H9 (cell line): ENCODE data around the gene CFAP410. TPM values are rescaled to one million over a fixed set of nuclear protein-coding genes. Genes with fewer than 3 reads are reported as not detected.

Experiments used
- DNase-seq: peaks from one replicate; pipeline ENCODE4 v3.0.0-alpha.2; 2017
- H2AFZ ChIP-seq: one replicate; pipeline ENCODE4 v1.6.1; 2013; ENCODE audit warnings: mild to moderate bottlenecking, low read length, control low read depth, moderate library complexity
- H2AK5ac ChIP-seq: 2 replicates; pipeline ENCODE4 v1.6.1; 2013; ENCODE audit warnings: low read length, control low read depth, mixed read lengths; ENCODE audit not compliant: insufficient read length
- H2BK120ac ChIP-seq: one replicate; pipeline ENCODE4 v1.6.1; 2013; ENCODE audit warnings: low read depth, mild to moderate bottlenecking, low read length, control low read depth, inconsistent platforms; ENCODE audit not compliant: poor library complexity, severe bottlenecking
- H2BK12ac ChIP-seq: 2 replicates; pipeline ENCODE4 v1.6.1; 2013; ENCODE audit warnings: low read length, control low read depth, mixed read lengths, low read depth; ENCODE audit not compliant: insufficient read length
- H2BK15ac ChIP-seq: 2 replicates; pipeline ENCODE4 v1.6.1; 2013; ENCODE audit warnings: low read depth, low read length, control low read depth
- H2BK20ac ChIP-seq: one replicate; pipeline ENCODE4 v1.6.1; 2013; ENCODE audit warnings: low read depth, mild to moderate bottlenecking, low read length, control low read depth, inconsistent platforms; ENCODE audit not compliant: poor library complexity, severe bottlenecking
- H2BK5ac ChIP-seq: 2 replicates; pipeline ENCODE4 v1.6.1; 2013; ENCODE audit warnings: low read length, control low read depth, mixed read lengths; ENCODE audit not compliant: insufficient read length
- H3K14ac ChIP-seq: 2 replicates; pipeline ENCODE4 v1.6.1; 2013; ENCODE audit warnings: low read length, control low read depth; ENCODE audit not compliant: insufficient read depth
- H3K18ac ChIP-seq: 2 replicates; pipeline ENCODE4 v1.6.1; 2013; ENCODE audit warnings: low read depth, mild to moderate bottlenecking, mixed read lengths, low read length, control low read depth; ENCODE audit not compliant: insufficient read length
- H3K23ac ChIP-seq: 2 replicates; pipeline ENCODE4 v1.6.1; 2013; ENCODE audit warnings: low read length, control low read depth, mixed read lengths, low read depth; ENCODE audit not compliant: insufficient read length
- H3K23me2 ChIP-seq: 2 replicates; pipeline ENCODE4 v1.6.1; 2013; ENCODE audit warnings: low read depth, mild to moderate bottlenecking, mixed read lengths, low read length, control low read depth; ENCODE audit not compliant: insufficient read length, poor library complexity, severe bottlenecking
- H3K27ac ChIP-seq: 2 replicates; pipeline ENCODE4 v1.5.1; 2013; ENCODE audit warnings: low read length, control low read depth, mixed read lengths, low read depth; ENCODE audit not compliant: insufficient read length
- H3K27me3 ChIP-seq: 2 replicates; pipeline ENCODE4 v1.6.1; 2013; ENCODE audit warnings: low read length, control low read depth, inconsistent platforms; ENCODE audit not compliant: insufficient read depth
- H3K4ac ChIP-seq: 2 replicates; pipeline ENCODE4 v1.6.1; 2013; ENCODE audit warnings: low read depth, mild to moderate bottlenecking, control low read depth, inconsistent platforms, low read length, moderate library complexity
- H3K4me1 ChIP-seq: 2 replicates; pipeline ENCODE4 v1.6.1; 2013; ENCODE audit warnings: low read length, control low read depth, inconsistent platforms; ENCODE audit not compliant: insufficient read depth
- H3K4me2 ChIP-seq: 2 replicates; pipeline ENCODE4 v1.6.1; 2013; ENCODE audit warnings: low read length, control low read depth, mixed read lengths; ENCODE audit not compliant: insufficient read length, insufficient read depth
- H3K56ac ChIP-seq: 2 replicates; pipeline ENCODE4 v1.6.1; 2013; ENCODE audit warnings: low read depth, mild to moderate bottlenecking, mixed read lengths, low read length, control low read depth; ENCODE audit not compliant: insufficient read length
- H3K79me1 ChIP-seq: 2 replicates; pipeline ENCODE4 v1.6.1; 2013; ENCODE audit warnings: low read depth, mild to moderate bottlenecking, moderate library complexity, low read length, control low read depth, inconsistent platforms; ENCODE audit not compliant: insufficient read depth, poor library complexity, severe bottlenecking
- H3K79me2 ChIP-seq: 2 replicates; pipeline ENCODE4 v1.6.1; 2013; ENCODE audit warnings: low read length, control low read depth, inconsistent platforms; ENCODE audit not compliant: insufficient read depth
- H3K9ac ChIP-seq: 2 replicates; pipeline ENCODE4 v1.6.1; 2013; ENCODE audit warnings: low read length, control low read depth, mixed read lengths; ENCODE audit not compliant: insufficient read length; ENCODE audit errors: extremely low read depth
- H3K9me3 ChIP-seq: one replicate; pipeline ENCODE4 v1.6.1; 2013; ENCODE audit warnings: low read depth, low read length, inconsistent platforms; ENCODE audit not compliant: control insufficient read depth
- H3T11ph ChIP-seq: one replicate; pipeline ENCODE4 v1.6.1; 2013; ENCODE audit warnings: mild to moderate bottlenecking, low read length, control low read depth, inconsistent platforms
- H4K20me1 ChIP-seq: one replicate; pipeline ENCODE4 v1.6.1; 2013; ENCODE audit not compliant: control insufficient read depth, insufficient read length, insufficient read depth
- H4K5ac ChIP-seq: 2 replicates; pipeline ENCODE4 v1.6.1; 2013; ENCODE audit warnings: low read depth, mild to moderate bottlenecking, mixed read lengths, low read length, control low read depth; ENCODE audit not compliant: insufficient read length
- H4K8ac ChIP-seq: replicated peaks from 2 replicates; pipeline ENCODE4 v1.6.1; 2013; ENCODE audit warnings: low read length, control low read depth, mixed read lengths, low read depth; ENCODE audit not compliant: insufficient read length
- H4K91ac ChIP-seq: 2 replicates; pipeline ENCODE4 v1.6.1; 2013; ENCODE audit warnings: low read depth, mild to moderate bottlenecking, moderate library complexity, mixed read lengths, low read length, control low read depth; ENCODE audit not compliant: insufficient read length
- H3K27ac Mint-ChIP-seq, 3 experiments: 2 replicates in 2 of 3; 3 replicates in 1 of 3; pipeline ENCODE4 v1.8.0; 2020 to 2021; ENCODE audit warnings: mixed read lengths in 3 of 3, mild to moderate bottlenecking in 1 of 3, moderate library complexity in 1 of 3
- H3K27me3 Mint-ChIP-seq: 2 replicates; pipeline ENCODE4 v1.8.0; 2021; ENCODE audit warnings: low read depth, mild to moderate bottlenecking, moderate library complexity, mixed read lengths
- H3K36me3 Mint-ChIP-seq, 3 experiments: 2 replicates in 2 of 3; 3 replicates in 1 of 3; pipeline ENCODE4 v1.8.0; 2020 to 2021; ENCODE audit warnings: low read depth in 3 of 3, mixed read lengths in 3 of 3; ENCODE audit not compliant: insufficient read depth in 1 of 3
- H3K4me1 Mint-ChIP-seq, 2 experiments: 2 replicates each; pipeline ENCODE4 v1.8.0; 2020; ENCODE audit warnings: mixed read lengths in 2 of 2
- H3K4me3 Mint-ChIP-seq, 2 experiments: 2 replicates in 1 of 2; 3 replicates in 1 of 2; pipeline ENCODE4 v1.8.0; 2020 to 2021; ENCODE audit warnings: mild to moderate bottlenecking in 2 of 2, mixed read lengths in 2 of 2, moderate library complexity in 1 of 2
- H3K9me3 Mint-ChIP-seq, 2 experiments: 2 replicates in 1 of 2; 3 replicates in 1 of 2; pipeline ENCODE4 v1.8.0; 2020; ENCODE audit warnings: mild to moderate bottlenecking in 2 of 2, mixed read lengths in 2 of 2, moderate library complexity in 1 of 2
- WGBS: extraction: QIAGEN DNeasy Blood & Tissue Kit; methylation state at CpG from one replicate; pipeline ENCODE4 v1.1.7; 2013; ENCODE audit warnings: missing lambda C conversion rate, low lambda C conversion rate, mixed read lengths; ENCODE audit not compliant: insufficient read length; ENCODE audit errors: extremely low coverage; 5-methylcytosine and 5-hydroxymethylcytosine counted together
- total RNA-seq: library from RNA; stranded (reverse); gene quantifications from 2 replicates; pipeline ENCODE4 v1.2.1, GENCODE V29; 2021
- TF ChIP-seq, protein P1 (sequence below): fragments of 200-600 bp; sonication (generic); conservative IDR thresholded peaks from 3 replicates; pipeline ENCODE4 v1.8.0; 2021; ENCODE audit warnings: antibody characterized with exemption, mild to moderate bottlenecking

CFAP410 gene
- total RNA-seq, 1 experiment from 2014 or later: 17.0 TPM

DNA sequence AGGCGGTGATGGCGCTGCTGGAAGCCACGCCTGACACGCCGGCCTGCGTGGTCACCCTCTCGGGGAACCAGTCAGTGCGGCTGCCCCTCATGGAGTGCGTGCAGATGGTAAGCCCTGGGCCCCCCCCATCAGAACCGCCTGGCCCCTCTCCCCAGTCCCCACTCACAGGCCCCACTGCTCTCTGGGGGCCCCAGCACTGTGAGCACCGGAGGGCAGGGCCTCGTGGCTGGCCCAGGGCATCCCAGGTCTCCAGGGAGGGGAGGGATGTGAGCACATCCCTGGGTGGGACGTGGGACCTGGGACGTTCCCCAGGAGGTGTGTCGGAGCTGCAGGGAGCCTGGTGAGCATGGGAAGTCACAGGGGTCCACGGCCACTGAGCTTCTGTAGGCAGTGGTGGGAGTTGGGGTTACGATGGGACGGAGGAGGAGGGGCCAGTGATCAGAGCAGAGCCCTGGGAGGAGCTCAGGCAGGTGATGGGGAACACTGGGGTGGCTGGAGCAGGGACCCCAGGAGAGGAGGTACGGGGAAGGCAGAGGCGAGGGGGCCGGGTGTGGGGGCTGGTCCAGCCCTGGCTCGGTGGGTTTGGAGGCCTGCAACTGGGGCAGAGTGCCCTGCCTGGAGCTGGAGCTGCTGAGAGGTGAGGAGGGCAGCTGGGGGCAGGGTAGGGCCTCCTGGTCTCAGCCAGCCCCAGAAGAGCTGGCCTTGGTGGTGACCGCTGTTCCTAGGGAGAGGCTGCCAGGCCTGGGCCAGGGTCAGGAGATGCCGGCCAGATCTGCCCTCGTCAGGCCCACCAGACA, 20.5 kb downstream of the CFAP410 start:
- Histone ChIP-seq H3K27ac (no peak overlapping the region), H3K18ac (no peak overlapping the region)
- peaks cover 3 to 20% (median 15%) of the 10 kb centered on the region in 3 experiments for H3K36me3 Mint-ChIP-seq

More for the DNA sequence above, 20.5 kb downstream of the CFAP410 start:
- no peak overlapping the region for H3K4me3 Mint-ChIP-seq
- Histone ChIP-seq H3K79me2 (no peaks in the 10 kb centered on the region), H4K91ac (no peak overlapping the region), H2BK15ac (no peak overlapping the region), H3K23ac (no peak overlapping the region), H2BK5ac (no peak overlapping the region), H2BK120ac (no peak overlapping the region), H3K4ac (no peak overlapping the region), H3K4me2 (no peak overlapping the region), H2AFZ (no peak overlapping the region), H3K56ac (no peak overlapping the region), H3K9me3 (no peaks in the 10 kb centered on the region), H3K27me3 (no peaks in the 10 kb centered on the region), H2AK5ac (no peak overlapping the region), H3K79me1 (no peaks in the 10 kb centered on the region), H3T11ph (no peak overlapping the region), H3K14ac (no peak overlapping the region), H3K9ac (no peak overlapping the region), H3K4me1 (no peaks in the 10 kb centered on the region), H4K20me1 (no peaks in the 10 kb centered on the region), H3K23me2 (no peaks in the 10 kb centered on the region), H2BK20ac (no peak overlapping the region), H4K8ac (no peak overlapping the region), H4K5ac (no peak overlapping the region), H2BK12ac (no peak overlapping the region)
- DNase-seq: no peak
- H3K27me3 Mint-ChIP-seq: no peaks in the 10 kb centered on the region
- no CpG with 5 or more reads among the region's 25 CpGs for WGBS
- TF ChIP-seq, protein P1, sequence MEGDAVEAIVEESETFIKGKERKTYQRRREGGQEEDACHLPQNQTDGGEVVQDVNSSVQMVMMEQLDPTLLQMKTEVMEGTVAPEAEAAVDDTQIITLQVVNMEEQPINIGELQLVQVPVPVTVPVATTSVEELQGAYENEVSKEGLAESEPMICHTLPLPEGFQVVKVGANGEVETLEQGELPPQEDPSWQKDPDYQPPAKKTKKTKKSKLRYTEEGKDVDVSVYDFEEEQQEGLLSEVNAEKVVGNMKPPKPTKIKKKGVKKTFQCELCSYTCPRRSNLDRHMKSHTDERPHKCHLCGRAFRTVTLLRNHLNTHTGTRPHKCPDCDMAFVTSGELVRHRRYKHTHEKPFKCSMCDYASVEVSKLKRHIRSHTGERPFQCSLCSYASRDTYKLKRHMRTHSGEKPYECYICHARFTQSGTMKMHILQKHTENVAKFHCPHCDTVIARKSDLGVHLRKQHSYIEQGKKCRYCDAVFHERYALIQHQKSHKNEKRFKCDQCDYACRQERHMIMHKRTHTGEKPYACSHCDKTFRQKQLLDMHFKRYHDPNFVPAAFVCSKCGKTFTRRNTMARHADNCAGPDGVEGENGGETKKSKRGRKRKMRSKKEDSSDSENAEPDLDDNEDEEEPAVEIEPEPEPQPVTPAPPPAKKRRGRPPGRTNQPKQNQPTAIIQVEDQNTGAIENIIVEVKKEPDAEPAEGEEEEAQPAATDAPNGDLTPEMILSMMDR: no peak
- no peaks in the 10 kb centered on the region for H3K4me1 Mint-ChIP-seq
- H3K9me3 Mint-ChIP-seq: no peaks in the 10 kb centered on the region
- H3K27ac Mint-ChIP-seq: no peak overlapping the region
